Measurements from ENCODE around the gene C19orf12. TPM values are rescaled to one million over a fixed set of nuclear protein-coding genes. Genes with fewer than 3 reads are reported as not detected.

C19orf12 gene
- polyA plus RNA-seq, 1 donor from 2014 or later: 83.8 TPM

DNA sequence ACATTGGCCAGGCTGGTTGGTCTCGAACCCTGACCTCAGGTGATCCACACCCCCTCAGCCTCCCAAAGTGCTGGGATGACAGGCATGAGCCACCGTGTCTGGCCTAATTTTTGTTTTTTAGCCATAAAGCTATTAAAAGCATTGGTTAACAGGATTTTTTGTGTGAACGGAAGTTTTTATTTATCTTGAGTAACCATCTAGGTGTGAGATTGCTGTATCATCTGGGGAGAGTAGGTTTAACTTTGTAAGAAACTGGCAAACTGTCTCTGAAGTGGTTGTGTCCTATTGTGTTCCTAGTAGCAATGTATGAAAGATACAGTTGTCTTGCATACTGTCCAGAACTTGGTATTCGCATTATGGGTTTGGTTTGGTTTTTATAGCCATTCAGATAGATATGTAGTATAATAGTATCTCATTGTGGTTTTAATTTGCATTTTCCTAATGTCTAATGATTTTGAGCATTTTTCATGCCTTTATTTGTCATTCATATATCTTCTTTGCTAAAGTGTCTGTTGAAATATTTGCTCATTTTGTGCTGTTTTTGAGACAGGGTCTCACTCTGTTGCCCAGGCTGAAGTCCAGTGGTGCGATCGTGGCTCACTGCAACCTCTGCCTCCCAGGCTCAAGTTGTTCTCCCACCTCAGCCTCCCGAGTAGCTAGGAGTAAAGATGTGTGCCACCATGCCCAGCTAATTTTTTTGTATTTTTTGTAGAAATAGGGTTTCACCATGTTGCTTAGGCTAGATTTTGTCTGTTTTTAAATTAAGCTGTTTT is 63.3 kb downstream of the C19orf12 start:
- Histone ChIP-seq H3K4me2 (ENCODE audit: low read length) (no peak overlapping the region), H2AFZ (ENCODE audit: low read depth, low read length) (no peak overlapping the region), H3F3A (ENCODE audit: insufficient read depth, low read length, poor library complexity, severe bottlenecking) (no peaks in the 10 kb centered on the region), H3K79me2 (replicated peaks; ENCODE audit: insufficient read depth, low read length) (no peaks in the 10 kb centered on the region), H3K9me2 (ENCODE audit: insufficient read depth, low read length) (no peaks in the 10 kb centered on the region), H3K9ac (ENCODE audit: low read length) (no peak overlapping the region), H4K20me1 (ENCODE audit: insufficient read depth) (no peaks in the 10 kb centered on the region), H3K4me3 (ENCODE audit: low read length) (no peak overlapping the region), H3K27ac (ENCODE audit: low read length) (no peak overlapping the region), H3K9me3 (ENCODE audit: low read length) (no peaks in the 10 kb centered on the region), H3K27me3 (ENCODE audit: insufficient read depth, low read depth, low read length) (no peaks in the 10 kb centered on the region), H3K36me3 (ENCODE audit: insufficient read depth, low read length) (no peaks in the 10 kb centered on the region)
- TF ChIP-seq MXI1 (conservative IDR thresholded peaks at IDR 0.05; ENCODE audit: poor library complexity, severe bottlenecking) (no peak), POLR2AphosphoS5 (IDR thresholded peaks at IDR 0.05) (no peak), SMC3 (conservative IDR thresholded peaks at IDR 0.05; ENCODE audit: poor library complexity) (no peak), RAD21 (conservative IDR thresholded peaks at IDR 0.05) (no peak), TAF1 (IDR thresholded peaks at IDR 0.05; ENCODE audit: low read depth) (no peak)
- TF ChIP-seq, protein P1, sequence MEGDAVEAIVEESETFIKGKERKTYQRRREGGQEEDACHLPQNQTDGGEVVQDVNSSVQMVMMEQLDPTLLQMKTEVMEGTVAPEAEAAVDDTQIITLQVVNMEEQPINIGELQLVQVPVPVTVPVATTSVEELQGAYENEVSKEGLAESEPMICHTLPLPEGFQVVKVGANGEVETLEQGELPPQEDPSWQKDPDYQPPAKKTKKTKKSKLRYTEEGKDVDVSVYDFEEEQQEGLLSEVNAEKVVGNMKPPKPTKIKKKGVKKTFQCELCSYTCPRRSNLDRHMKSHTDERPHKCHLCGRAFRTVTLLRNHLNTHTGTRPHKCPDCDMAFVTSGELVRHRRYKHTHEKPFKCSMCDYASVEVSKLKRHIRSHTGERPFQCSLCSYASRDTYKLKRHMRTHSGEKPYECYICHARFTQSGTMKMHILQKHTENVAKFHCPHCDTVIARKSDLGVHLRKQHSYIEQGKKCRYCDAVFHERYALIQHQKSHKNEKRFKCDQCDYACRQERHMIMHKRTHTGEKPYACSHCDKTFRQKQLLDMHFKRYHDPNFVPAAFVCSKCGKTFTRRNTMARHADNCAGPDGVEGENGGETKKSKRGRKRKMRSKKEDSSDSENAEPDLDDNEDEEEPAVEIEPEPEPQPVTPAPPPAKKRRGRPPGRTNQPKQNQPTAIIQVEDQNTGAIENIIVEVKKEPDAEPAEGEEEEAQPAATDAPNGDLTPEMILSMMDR (IDR thresholded peaks at IDR 0.05; ENCODE audit: poor library complexity, severe bottlenecking): no peak
- TF ChIP-seq, protein P2, sequence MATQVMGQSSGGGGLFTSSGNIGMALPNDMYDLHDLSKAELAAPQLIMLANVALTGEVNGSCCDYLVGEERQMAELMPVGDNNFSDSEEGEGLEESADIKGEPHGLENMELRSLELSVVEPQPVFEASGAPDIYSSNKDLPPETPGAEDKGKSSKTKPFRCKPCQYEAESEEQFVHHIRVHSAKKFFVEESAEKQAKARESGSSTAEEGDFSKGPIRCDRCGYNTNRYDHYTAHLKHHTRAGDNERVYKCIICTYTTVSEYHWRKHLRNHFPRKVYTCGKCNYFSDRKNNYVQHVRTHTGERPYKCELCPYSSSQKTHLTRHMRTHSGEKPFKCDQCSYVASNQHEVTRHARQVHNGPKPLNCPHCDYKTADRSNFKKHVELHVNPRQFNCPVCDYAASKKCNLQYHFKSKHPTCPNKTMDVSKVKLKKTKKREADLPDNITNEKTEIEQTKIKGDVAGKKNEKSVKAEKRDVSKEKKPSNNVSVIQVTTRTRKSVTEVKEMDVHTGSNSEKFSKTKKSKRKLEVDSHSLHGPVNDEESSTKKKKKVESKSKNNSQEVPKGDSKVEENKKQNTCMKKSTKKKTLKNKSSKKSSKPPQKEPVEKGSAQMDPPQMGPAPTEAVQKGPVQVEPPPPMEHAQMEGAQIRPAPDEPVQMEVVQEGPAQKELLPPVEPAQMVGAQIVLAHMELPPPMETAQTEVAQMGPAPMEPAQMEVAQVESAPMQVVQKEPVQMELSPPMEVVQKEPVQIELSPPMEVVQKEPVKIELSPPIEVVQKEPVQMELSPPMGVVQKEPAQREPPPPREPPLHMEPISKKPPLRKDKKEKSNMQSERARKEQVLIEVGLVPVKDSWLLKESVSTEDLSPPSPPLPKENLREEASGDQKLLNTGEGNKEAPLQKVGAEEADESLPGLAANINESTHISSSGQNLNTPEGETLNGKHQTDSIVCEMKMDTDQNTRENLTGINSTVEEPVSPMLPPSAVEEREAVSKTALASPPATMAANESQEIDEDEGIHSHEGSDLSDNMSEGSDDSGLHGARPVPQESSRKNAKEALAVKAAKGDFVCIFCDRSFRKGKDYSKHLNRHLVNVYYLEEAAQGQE (IDR thresholded peaks at IDR 0.05; ENCODE audit: borderline replicate concordance): no peak

DNA sequence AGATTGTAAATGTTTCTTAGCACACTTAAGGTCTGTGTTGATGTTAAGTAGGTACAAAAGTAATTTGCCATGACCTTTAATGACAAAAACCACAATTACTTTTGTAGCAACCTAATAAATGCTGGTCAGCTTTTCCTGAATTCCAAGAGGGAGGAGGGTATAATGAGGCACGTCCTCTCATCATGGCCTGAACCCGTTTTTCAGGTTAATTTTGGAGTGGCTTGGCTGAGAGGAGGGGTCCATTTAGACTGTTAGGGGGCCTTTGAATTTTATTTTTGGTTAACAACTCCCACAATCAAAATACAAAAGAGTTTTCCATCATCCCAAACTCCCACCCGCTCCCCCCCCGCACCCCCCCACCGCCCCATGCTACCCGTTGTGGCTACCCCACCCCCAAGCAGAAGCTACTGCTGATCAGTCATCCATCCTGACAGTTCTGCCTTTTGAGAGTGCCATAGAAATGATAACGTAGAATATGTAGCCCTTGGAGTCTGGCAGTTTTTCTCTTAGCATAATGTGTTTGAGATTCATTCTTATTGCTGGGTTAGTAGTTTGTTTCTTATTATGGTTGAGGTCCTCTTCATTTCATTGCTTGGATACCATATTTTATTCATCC is 64.2 kb downstream of the C19orf12 start:
- Histone ChIP-seq H3K36me3 (ENCODE audit: insufficient read depth, low read length) (no peaks in the 10 kb centered on the region), H3K9me2 (ENCODE audit: insufficient read depth, low read length) (no peaks in the 10 kb centered on the region), H3F3A (ENCODE audit: insufficient read depth, low read length, poor library complexity, severe bottlenecking) (no peaks in the 10 kb centered on the region), H4K20me1 (ENCODE audit: insufficient read depth) (no peaks in the 10 kb centered on the region), H3K27me3 (ENCODE audit: insufficient read depth, low read depth, low read length) (no peaks in the 10 kb centered on the region), H3K9me3 (ENCODE audit: low read length) (no peaks in the 10 kb centered on the region), H3K9ac (ENCODE audit: low read length) (no peak overlapping the region), H3K4me2 (ENCODE audit: low read length) (no peak overlapping the region), H3K79me2 (replicated peaks; ENCODE audit: insufficient read depth, low read length) (no peaks in the 10 kb centered on the region), H3K4me3 (ENCODE audit: low read length) (no peak overlapping the region), H3K27ac (ENCODE audit: low read length) (no peak overlapping the region), H2AFZ (ENCODE audit: low read depth, low read length) (no peak overlapping the region)
- TF ChIP-seq SMC3 (conservative IDR thresholded peaks at IDR 0.05; ENCODE audit: poor library complexity) (no peak), MXI1 (conservative IDR thresholded peaks at IDR 0.05; ENCODE audit: poor library complexity, severe bottlenecking) (no peak), EP300 (conservative IDR thresholded peaks at IDR 0.05; ENCODE audit: poor library complexity, severe bottlenecking) (no peak), EZH2 (IDR thresholded peaks at IDR 0.05; ENCODE audit: borderline replicate concordance, insufficient read depth, low read length, poor library complexity, severe bottlenecking) (no peak)

Other genes with a start within 250 kb of the C19orf12 start
- gene VSTM2B, start 189.3 kb downstream of the C19orf12 start, polyA plus RNA-seq: 24.4 and 32.1 TPM in 2 replicates
- gene POP4, start 109.0 kb downstream of the C19orf12 start, polyA plus RNA-seq: 95.2 and 101 TPM in 2 replicates
- not detected in 2 replicates for gene PLEKHF1, start 49.8 kb downstream of the C19orf12 start, polyA plus RNA-seq
- 3.4 and 4.1 TPM in 2 replicates for gene CCNE1, start 96.7 kb upstream of the C19orf12 start, polyA plus RNA-seq
- 43.8 and 55.4 TPM in 2 replicates for gene URI1, start 227.0 kb upstream of the C19orf12 start, polyA plus RNA-seq

Data from neural cell (in vitro differentiated cells).